Osteocyte (in vitro differentiated cells): ENCODE measurements around the gene C16orf89. TPM values are rescaled to one million over a fixed set of nuclear protein-coding genes. Genes with fewer than 3 reads are reported as not detected.
A peak's percentile ranks its signal among the peaks of the same experiment; 100 is the strongest.
"Not testable (repeated sequence)": the region's sequence is repeated elsewhere in the genome, so short reads cannot be mapped to it uniquely, and the experiment has no call there.

Experiments
- DNase-seq: peaks from one replicate; pipeline ENCODE4 v3.0.0; 2021; ENCODE audit warnings: mixed read lengths; ENCODE audit not compliant: unreplicated experiment; ENCODE audit errors: extremely low spot score
- H3K27ac Mint-ChIP-seq: one replicate; pipeline ENCODE4 v1.8.0; 2021; ENCODE audit warnings: mild to moderate bottlenecking, mixed read lengths; ENCODE audit not compliant: unreplicated experiment
- H3K27me3 Mint-ChIP-seq: one replicate; pipeline ENCODE4 v1.8.0; 2021; ENCODE audit warnings: mixed read lengths; ENCODE audit not compliant: unreplicated experiment
- H3K36me3 Mint-ChIP-seq: one replicate; pipeline ENCODE4 v1.8.0; 2021; ENCODE audit warnings: mixed read lengths; ENCODE audit not compliant: unreplicated experiment
- H3K4me1 Mint-ChIP-seq: one replicate; pipeline ENCODE4 v1.8.0; 2021; ENCODE audit warnings: mixed read lengths; ENCODE audit not compliant: unreplicated experiment
- H3K4me3 Mint-ChIP-seq: one replicate; pipeline ENCODE4 v1.8.0; 2021; ENCODE audit warnings: mild to moderate bottlenecking, moderate library complexity, mixed read lengths; ENCODE audit not compliant: unreplicated experiment
- H3K9me3 Mint-ChIP-seq: one replicate; pipeline ENCODE4 v1.8.0; 2021; ENCODE audit warnings: mixed read lengths; ENCODE audit not compliant: unreplicated experiment
- CTCF ChIP-seq: fragments of 200-600 bp; sonication (generic); IDR thresholded peaks from 2 replicates; pipeline ENCODE4 v1.5.0; 2021; ENCODE audit warnings: antibody characterized with exemption, mild to moderate bottlenecking, moderate library complexity
- total RNA-seq: library from RNA; stranded (reverse); gene quantifications from 2 replicates; pipeline ENCODE4 v1.2.1, GENCODE V29; 2021

C16orf89 gene
- total RNA-seq, 1 donor from 2014 or later = not detected

- no peaks in the 10 kb centered on the region for H3K9me3 Mint-ChIP-seq
- no peak overlapping the region for H3K4me3 Mint-ChIP-seq
- DNase-seq = no peak
- H3K4me1 Mint-ChIP-seq = peaks cover 16% of the 10 kb centered on the region
- peaks cover 21% of the 10 kb centered on the region for H3K36me3 Mint-ChIP-seq
- H3K27ac Mint-ChIP-seq = no peak overlapping the region
- no peaks in the 10 kb centered on the region for H3K27me3 Mint-ChIP-seq
- TF ChIP-seq CTCF = no peak
Observed at GRCh38 chr16:5075637-5076036, 9.9 kb upstream of the C16orf89 start.

- not testable (repeated sequence) for DNase-seq, H3K27ac Mint-ChIP-seq, H3K4me3 Mint-ChIP-seq, H3K27me3 Mint-ChIP-seq, H3K9me3 Mint-ChIP-seq
- Mint-ChIP-seq H3K4me1 (peaks cover 16% of the 10 kb centered on the region), H3K36me3 (peaks cover 18% of the 10 kb centered on the region)
Observed at GRCh38 chr16:5073771-5074170, 8.0 kb upstream of the C16orf89 start.

- H3K9me3 Mint-ChIP-seq = no peaks in the 10 kb centered on the region
- H3K27ac Mint-ChIP-seq = no peak overlapping the region
- no peaks in the 10 kb centered on the region for H3K27me3 Mint-ChIP-seq
- H3K4me1 Mint-ChIP-seq = peaks cover 16% of the 10 kb centered on the region
- no peak for DNase-seq
- peaks cover 18% of the 10 kb centered on the region for H3K36me3 Mint-ChIP-seq
- peak overlapping the region; percentile 52 for H3K4me3 Mint-ChIP-seq
- no peak for TF ChIP-seq CTCF
Observed at GRCh38 chr16:5073279-5073629, 7.5 kb upstream of the C16orf89 start.

GRCh38 chr16:5072334-5073278, 6.8 kb upstream of the C16orf89 start:
- no peak for TF ChIP-seq CTCF
- peaks cover 5% of the 10 kb centered on the region for H3K27me3 Mint-ChIP-seq

GRCh38 chr16:5071681-5072333, 6.1 kb upstream of the C16orf89 start, which contains the start of gene ALG1:
TSS of gene ALG1 (plus strand) at chr16:5071843. CDS start at chr16:5071850, 7 bp downstream.
- peak; percentile 97 for DNase-seq

More at GRCh38 chr16:5072334-5073278, 6.8 kb upstream of the C16orf89 start:
- H3K27ac Mint-ChIP-seq = peak overlapping the region; percentile 88
- H3K36me3 Mint-ChIP-seq = peaks cover 12% of the 10 kb centered on the region
- H3K4me3 Mint-ChIP-seq = peak overlapping the region; percentile 92
- H3K4me1 Mint-ChIP-seq = peaks cover 16% of the 10 kb centered on the region
- H3K9me3 Mint-ChIP-seq = no peaks in the 10 kb centered on the region
- DNase-seq = no peak

More at GRCh38 chr16:5071681-5072333, 6.1 kb upstream of the C16orf89 start, which contains the start of gene ALG1:
- TF ChIP-seq CTCF = no peak
- peaks cover 13% of the 10 kb centered on the region for H3K27me3 Mint-ChIP-seq
- peaks cover 12% of the 10 kb centered on the region for H3K36me3 Mint-ChIP-seq
- peaks cover 16% of the 10 kb centered on the region for H3K4me1 Mint-ChIP-seq
- peak within 1 kb of the TSS; percentile 88 for H3K27ac Mint-ChIP-seq
- peak within 1 kb of the TSS; percentile 92 for H3K4me3 Mint-ChIP-seq
- H3K9me3 Mint-ChIP-seq = no peaks in the 10 kb centered on the region
